K562 (cell line): ENCODE data around the gene CIAO3. TPM values are rescaled to one million over a fixed set of nuclear protein-coding genes. Genes with fewer than 3 reads are reported as not detected.
A peak's percentile ranks its signal among the peaks of the same experiment; 100 is the strongest.

Experiments used
- ATAC-seq: fragments of 200-7000 bp; cut with Tn5 transposase; 3 replicates; pipeline ENCODE4 v1.9.1; 2020; ENCODE audit warnings: moderate library complexity
- BruUV-seq: library from RNA; stranded (reverse); fragments of 400-500 nt; replicated peaks from 2 replicates; lab custom pipeline; 2021; lab: Mats Ljungman, UMichigan
- CTCF ChIA-PET: fragments of 300-600 bp; formaldehyde crosslinking; extraction: SDS; loops from one replicate; lab custom pipeline; 2021; ENCODE audit warnings: low intra/inter-chr PET ratio; lab: Yijun Ruan, JAX
- POLR2A ChIA-PET: fragments of 300-600, 350-650 bp; sonication (Branson Sonifier 250); formaldehyde crosslinking; extraction: SDS; loops from one replicate; lab custom pipeline; 2021; ENCODE audit warnings: antibody characterized with exemption, inconsistent platforms; lab: Yijun Ruan, JAX
- DNase-seq, 4 experiments: peaks; one replicate each; pipeline versions ENCODE4 v3.0.0 to v3.0.0-alpha.2; 2011 to 2018; ENCODE audit warnings: low spot score in 3 of 4, mixed read lengths in 3 of 4; ENCODE audit errors: extremely low read depth in 1 of 4
- FAIRE-seq: peaks from 2 replicates; lab custom pipeline; 2011; peaks lifted over from hg19 to GRCh38; lab: Jason Lieb, UNC
- H2AFZ ChIP-seq: 2 replicates; pipeline ENCODE4 v1.6.0; 2011; ENCODE audit warnings: low read depth, low read length, control low read depth, inconsistent platforms
- H3K27ac ChIP-seq: fragments of 200-600 bp; 3 replicates; pipeline ENCODE4 v1.8.0; 2011; ENCODE audit warnings: low read depth, mild to moderate bottlenecking, control low read depth, inconsistent platforms, low read length, moderate library complexity, mixed read lengths; ENCODE audit errors: extremely low read depth
- H3K27me3 ChIP-seq, 2 experiments: fragments of 300-600 bp in 1 of 2; 2 replicates in 1 of 2; 3 replicates in 1 of 2; pipeline versions ENCODE4 v1.6.0 to v1.8.0; 2011; ENCODE audit warnings: inconsistent platforms in 2 of 2, low read length in 2 of 2, mild to moderate bottlenecking in 1 of 2, mixed read lengths in 1 of 2, moderate library complexity in 1 of 2; ENCODE audit not compliant: control insufficient read depth in 2 of 2, insufficient read depth in 2 of 2
- H3K36me3 ChIP-seq: fragments of 300-600 bp; 3 replicates; pipeline ENCODE4 v1.8.0; 2011; ENCODE audit warnings: mild to moderate bottlenecking, low read length, inconsistent platforms; ENCODE audit not compliant: control insufficient read depth, insufficient read depth
- H3K4me1 ChIP-seq, 2 experiments: fragments of 200-600 bp in 1 of 2; replicated peaks in 1 of 2; 2 replicates in 1 of 2; 3 replicates in 1 of 2; pipeline versions ENCODE4 v1.5.1 to v1.8.0; 2011; ENCODE audit warnings: inconsistent platforms in 2 of 2, low read length in 2 of 2, mild to moderate bottlenecking in 1 of 2, mixed read lengths in 1 of 2, moderate library complexity in 1 of 2; ENCODE audit not compliant: control insufficient read depth in 2 of 2, insufficient read depth in 2 of 2
- H3K4me2 ChIP-seq: 2 replicates; pipeline ENCODE4 v1.6.1; 2011; ENCODE audit warnings: low read length, control low read depth, inconsistent platforms, mixed read lengths; ENCODE audit not compliant: insufficient read depth
- H3K4me3 ChIP-seq: fragments of 200-600 bp; sonication (generic), shearing (Covaris generic); 2 replicates; pipeline ENCODE4 v1.5.1; 2016; ENCODE audit warnings: control low read depth, inconsistent platforms
- H3K79me2 ChIP-seq: fragments of 200-600 bp; 3 replicates; pipeline ENCODE4 v1.8.0; 2011; ENCODE audit warnings: low read length, inconsistent platforms; ENCODE audit not compliant: control insufficient read depth, insufficient read depth
- H3K9ac ChIP-seq, 2 experiments: 2 replicates each; pipeline versions ENCODE4 v1.6.0 to v1.6.1; 2011; ENCODE audit warnings: low read depth in 2 of 2, low read length in 2 of 2, control low read depth in 1 of 2, inconsistent platforms in 1 of 2, mild to moderate bottlenecking in 1 of 2, mixed read lengths in 1 of 2; ENCODE audit not compliant: insufficient read depth in 1 of 2
- H3K9me1 ChIP-seq: one replicate; pipeline ENCODE4 v1.6.0; 2011; ENCODE audit warnings: inconsistent platforms, mild to moderate bottlenecking, low read length, moderate library complexity; ENCODE audit not compliant: control insufficient read depth, insufficient read depth
- H3K9me3 ChIP-seq: replicated peaks from 2 replicates; pipeline ENCODE4 v1.5.1; 2011; ENCODE audit warnings: low read depth, low read length, inconsistent platforms; ENCODE audit not compliant: control insufficient read depth, insufficient read depth
- H4K20me1 ChIP-seq: replicated peaks from 2 replicates; pipeline ENCODE4 v1.6.1; 2011; ENCODE audit warnings: low read length, inconsistent platforms, mixed read lengths; ENCODE audit not compliant: control insufficient read depth, insufficient read depth
- CBX3 ChIP-seq, 2 experiments: IDR thresholded peaks; 1 replicate in 1 of 2; 2 replicates in 1 of 2; pipeline ENCODE4 v1.6.1; 2012; ENCODE audit warnings: inconsistent platforms in 2 of 2, low read length in 2 of 2, borderline replicate concordance in 1 of 2, control low read depth in 1 of 2
- GATA2 ChIP-seq: sonication (generic); formaldehyde crosslinking; IDR thresholded peaks from 2 replicates; pipeline ENCODE4 v1.4.0; 2020; ENCODE audit warnings: mild to moderate bottlenecking, missing genetic modification reagents
- TAF1 ChIP-seq: IDR thresholded peaks from 2 replicates; pipeline ENCODE4 v1.6.1; 2011; ENCODE audit warnings: mild to moderate bottlenecking, low read length, moderate library complexity; ENCODE audit not compliant: insufficient read depth, control insufficient read depth, severe bottlenecking; ENCODE audit errors: extremely low read depth
- ZFP36 ChIP-seq: fragments of 150-350 bp; IDR thresholded peaks from 2 replicates; pipeline ENCODE4 v1.6.1; 2018; ENCODE audit warnings: low read length, low read depth; ENCODE audit not compliant: partially characterized antibody
- ZNF407 ChIP-seq: fragments of 450-650 bp; IDR thresholded peaks from 2 replicates; pipeline ENCODE4 v1.6.1; 2016; ENCODE audit warnings: low read depth
- ZNF592 ChIP-seq: fragments of 450-650 bp; IDR thresholded peaks from 2 replicates; pipeline ENCODE4 v1.6.1; 2017; ENCODE audit warnings: antibody characterized with exemption, mild to moderate bottlenecking
- WGBS: fragments of 100-300 bp; shearing (Covaris generic); methylation state at CpG from one replicate; pipeline ENCODE4 v1.1.6; 2016; ENCODE audit warnings: low coverage, mixed read lengths; ENCODE audit not compliant: insufficient coverage; ENCODE audit errors: missing lambda C conversion rate; 5-methylcytosine and 5-hydroxymethylcytosine counted together
- in situ Hi-C: fragments of 300-500 bp; cut with MboI; formaldehyde crosslinking; loops from 4 replicates; pipeline ENCODE4 v1.15.0; 2018; ENCODE audit warnings: inconsistent platforms, mixed read lengths
- intact Hi-C: fragments of 100-400 bp; cut with micrococcal nuclease; formaldehyde crosslinking; loops from 2 replicates; pipeline ENCODE4 v1.14.2; 2022
- polyA plus RNA-seq, 8 experiments: library from polyadenylated mRNA; depleted of rRNA in 4 of 8; stranded (reverse) in 5 of 8; unstranded in 3 of 8; fragments of >200 nt; fragmentation: Nextera tagmentation in 2 of 8; fragmentation: Illumina TruSeq in 1 of 8; extraction: Ambion mirVana in 2 of 8; extraction: Trizol in 1 of 8; gene quantifications; 2 replicates each; pipeline versions ENCODE4 v1.2.1 to v1.2.3, GENCODE V29; 2011 to 2014; ENCODE audit warnings: inconsistent platforms in 1 of 8, missing spikeins in 1 of 8
- total RNA-seq, 7 experiments: library from RNA; depleted of rRNA in 6 of 7; stranded (reverse); fragments of >200 nt in 6 of 7; fragmentation: Illumina TruSeq in 2 of 7; extraction: Trizol in 2 of 7; gene quantifications; 2 replicates each; pipeline versions ENCODE4 v1.2.1 to v1.2.3, GENCODE V29; 2011 to 2021; ENCODE audit warnings: low replicate concordance in 1 of 7

CIAO3 gene
- total and polyA plus RNA-seq, 9 of the 15 experiments (the other 6 are each of a cell fraction or from before 2014, with no cell fraction given) = 2.2 to 35.6 (median 18.7) TPM

GRCh38 chr16:759110-759910 lies 18.5 kb upstream of the CIAO3 start (continued):
- TF ChIP-seq GATA2 (CRISPR knock-in tag) (no peak), ZNF592 (no peak)
- TF ChIP-seq, all 486 proteins: peak for 0

- TF ChIP-seq TAF1 (no peak), ZFP36 (peak; percentile 79), CBX3 (IDR thresholded peaks at IDR 0.05; ENCODE audit: borderline replicate concordance in 1 of 2, low read length in 2 of 2) (peak in 1 of 2 experiments; percentile 41; a peak in 1 of 3 replicates), ZNF407 (peak; percentile 57; the same call in 1 of the 2 replicates)
- no peak overlapping the region for H3K9ac ChIP-seq
- ChIA-PET CTCF (no interaction called here), POLR2A (no interaction called here)
- intact Hi-C loops = no loop called here
- WGBS = 68% methylated on average over 5 of the region's 5 CpGs
- no TSS peak for BruUV-seq
- peak; percentile 51 for FAIRE-seq
- no peaks in the 10 kb centered on the region for H3K36me3 ChIP-seq
- in situ Hi-C loops = no loop called here
- no peaks in the 10 kb centered on the region for H3K27me3 ChIP-seq
- no peaks in the 10 kb centered on the region for H3K9me3 ChIP-seq
- H3K27ac ChIP-seq = no peak overlapping the region
- DNase-seq = no peak
- no peak overlapping the region for H3K4me3 ChIP-seq
- no peak for ATAC-seq
- H4K20me1 ChIP-seq = no peaks in the 10 kb centered on the region
- H2AFZ ChIP-seq = no peak overlapping the region
- no peaks in the 10 kb centered on the region for H3K9me1 ChIP-seq
- no peak overlapping the region for H3K4me2 ChIP-seq
- peaks cover 9 to 29% of the 10 kb centered on the region in 2 experiments; a peak in 4 of 5 replicates for H3K4me1 ChIP-seq
- no peaks in the 10 kb centered on the region for H3K79me2 ChIP-seq
These were observed 15.6 kb upstream of the CIAO3 start for GRCh38 chr16:756428-756827.
